ENCODE results near the gene NUSAP1. TPM values are rescaled to one million over a fixed set of nuclear protein-coding genes. Genes with fewer than 3 reads are reported as not detected.

The NUSAP1 gene
- total RNA-seq, 1 donor from 2014 or later = 113 TPM

DNA sequence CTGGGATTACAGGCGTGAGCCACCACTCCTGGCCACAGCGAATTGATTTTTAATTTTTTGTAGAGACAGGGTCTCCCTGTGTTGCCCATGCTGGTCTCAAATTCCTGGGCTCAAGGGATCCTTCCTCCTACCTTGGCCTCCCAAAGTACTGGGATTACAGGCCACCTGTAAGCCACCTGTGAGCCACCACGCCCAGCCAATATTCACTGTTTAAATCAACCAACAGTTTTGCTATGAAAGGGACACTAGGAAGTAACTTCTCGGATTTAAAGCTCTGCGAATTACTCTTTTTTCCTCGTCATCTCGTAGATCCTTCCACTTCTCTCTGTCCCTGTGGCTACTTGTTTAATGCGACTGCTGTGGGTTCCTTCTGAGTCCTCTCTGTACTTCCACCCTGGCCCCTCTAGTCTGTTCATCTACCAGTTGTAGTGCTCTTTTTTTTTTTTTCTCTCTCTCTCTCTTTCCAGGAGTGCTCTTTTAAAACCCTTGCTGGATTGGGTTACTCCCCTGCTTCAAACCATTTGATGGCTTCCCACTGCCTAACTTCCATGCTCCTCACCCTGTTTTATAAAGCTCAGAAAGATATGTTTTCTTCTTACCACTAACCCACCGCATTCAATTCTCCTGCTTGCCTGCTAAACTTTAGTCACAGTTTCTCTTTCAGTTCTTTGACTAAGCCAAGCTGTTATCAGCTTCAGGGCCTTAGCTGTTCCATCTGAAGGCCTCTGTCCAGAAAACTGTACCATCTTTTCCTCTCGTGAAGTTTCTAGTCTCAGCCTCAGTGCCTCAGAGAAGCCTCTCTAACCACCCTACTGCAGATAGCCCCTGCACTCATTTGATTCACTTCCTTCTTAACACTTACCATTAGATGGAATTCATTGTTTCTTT lies 96.6 kb downstream of the NUSAP1 start:
- no peak overlapping the region for H3K4me3 ChIP-seq (ENCODE audit: low read depth, low read length)
- TF ChIP-seq, protein P1, sequence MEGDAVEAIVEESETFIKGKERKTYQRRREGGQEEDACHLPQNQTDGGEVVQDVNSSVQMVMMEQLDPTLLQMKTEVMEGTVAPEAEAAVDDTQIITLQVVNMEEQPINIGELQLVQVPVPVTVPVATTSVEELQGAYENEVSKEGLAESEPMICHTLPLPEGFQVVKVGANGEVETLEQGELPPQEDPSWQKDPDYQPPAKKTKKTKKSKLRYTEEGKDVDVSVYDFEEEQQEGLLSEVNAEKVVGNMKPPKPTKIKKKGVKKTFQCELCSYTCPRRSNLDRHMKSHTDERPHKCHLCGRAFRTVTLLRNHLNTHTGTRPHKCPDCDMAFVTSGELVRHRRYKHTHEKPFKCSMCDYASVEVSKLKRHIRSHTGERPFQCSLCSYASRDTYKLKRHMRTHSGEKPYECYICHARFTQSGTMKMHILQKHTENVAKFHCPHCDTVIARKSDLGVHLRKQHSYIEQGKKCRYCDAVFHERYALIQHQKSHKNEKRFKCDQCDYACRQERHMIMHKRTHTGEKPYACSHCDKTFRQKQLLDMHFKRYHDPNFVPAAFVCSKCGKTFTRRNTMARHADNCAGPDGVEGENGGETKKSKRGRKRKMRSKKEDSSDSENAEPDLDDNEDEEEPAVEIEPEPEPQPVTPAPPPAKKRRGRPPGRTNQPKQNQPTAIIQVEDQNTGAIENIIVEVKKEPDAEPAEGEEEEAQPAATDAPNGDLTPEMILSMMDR (conservative IDR thresholded peaks at IDR 0.05; ENCODE audit: low read depth, low read length) = no peak
- DNase-seq (ENCODE audit: low read depth) = no peak

Other genes starting within 250 kb of the NUSAP1 start
- 27.3 and 33.8 TPM in 2 replicates for gene INO80, start 216.6 kb upstream of the NUSAP1 start, total RNA-seq
- gene EXD1, start 102.1 kb upstream of the NUSAP1 start, total RNA-seq = not detected in 2 replicates
- 75.2 and 97.4 TPM in 2 replicates for gene CHP1, start 101.6 kb upstream of the NUSAP1 start, total RNA-seq
- gene OIP5, start 290 bp upstream of the NUSAP1 start, total RNA-seq = 21.8 and 35.4 TPM in 2 replicates
- 17.6 and 21.0 TPM in 2 replicates for gene NDUFAF1, start 69.6 kb downstream of the NUSAP1 start, total RNA-seq
- gene RTF1, start 84.2 kb downstream of the NUSAP1 start, total RNA-seq = 22.1 and 23.5 TPM in 2 replicates
- 6.7 and 9.8 TPM in 2 replicates for gene ITPKA, start 161.0 kb downstream of the NUSAP1 start, total RNA-seq
- 0.07 and 0.69 TPM in 2 replicates for gene LTK, start 180.9 kb downstream of the NUSAP1 start, total RNA-seq
- gene RPAP1, start 211.4 kb downstream of the NUSAP1 start, total RNA-seq = 46.4 and 70.8 TPM in 2 replicates
- 2.8 and 6.4 TPM in 2 replicates for gene TYRO3, start 226.3 kb downstream of the NUSAP1 start, total RNA-seq

All from epithelial cell of proximal tubule (primary cell).